HG03045 (cell line): ENCODE measurements around the gene GCSAM.

ENCODE experiments used
- ATAC-seq: cut with Tn5 transposase; IDR thresholded peaks from one replicate; pipeline ENCODE4 v1.9.1; 2021; ENCODE audit warnings: mild to moderate bottlenecking, moderate library complexity; ENCODE audit not compliant: unreplicated experiment

GCSAM gene

GRCh38 chr3:112129925-112130637, 3.0 kb downstream of the GCSAM start:
- no peak for ATAC-seq

- peak; percentile 35 for ATAC-seq
These were observed 4.0 kb downstream of the GCSAM start for GRCh38 chr3:112128843-112129727.

DNA sequence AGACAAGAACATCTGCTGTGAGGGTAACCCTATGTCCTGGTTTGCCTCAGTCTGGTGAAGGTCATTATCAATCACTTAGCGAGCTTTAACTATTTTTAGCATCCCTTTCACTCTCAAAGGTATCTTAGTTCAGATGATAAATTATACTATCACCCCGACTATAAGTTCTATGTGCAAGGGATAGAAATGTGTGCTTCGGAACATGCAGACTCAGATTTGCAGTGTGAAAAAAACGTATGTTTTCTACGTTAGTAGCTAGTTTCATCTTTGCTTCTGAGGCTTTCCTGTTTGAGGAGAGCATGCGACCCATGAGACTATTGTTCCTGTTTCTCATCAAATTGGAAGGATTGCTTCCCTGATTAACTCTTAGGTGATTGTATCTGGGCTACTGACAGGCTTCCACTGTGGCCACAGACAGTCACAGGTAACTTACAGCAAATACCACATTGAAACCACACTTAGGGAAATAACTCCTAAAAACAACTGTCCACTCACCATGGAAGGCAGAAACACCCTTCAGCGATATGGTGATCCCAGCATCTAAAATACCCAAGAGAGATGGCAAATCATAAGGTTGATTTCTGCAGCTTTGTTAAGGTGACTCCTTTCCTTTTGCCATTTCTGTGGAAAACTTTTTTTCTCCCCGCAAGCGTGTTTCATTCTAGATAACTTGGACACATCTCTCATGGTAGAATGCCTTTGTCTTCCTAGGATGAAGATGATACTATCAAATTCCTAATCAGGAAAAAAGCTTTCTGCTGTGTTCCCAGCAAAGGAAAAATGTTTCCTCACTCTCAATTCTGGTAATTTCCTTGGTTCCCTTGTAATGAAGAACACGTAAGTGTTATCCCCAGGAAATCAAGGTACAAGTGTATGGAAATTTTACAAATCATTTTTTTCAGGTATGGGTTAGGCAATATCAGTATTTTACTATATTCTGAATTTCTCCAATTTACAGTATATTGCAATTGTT, 5.2 kb downstream of the GCSAM start:
- no peak for ATAC-seq

GRCh38 chr3:112126511-112126911, 6.5 kb downstream of the GCSAM start:
- ATAC-seq, result no peak

GRCh38 chr3:112124907-112125607, 8.0 kb downstream of the GCSAM start:
- no peak for ATAC-seq

DNA sequence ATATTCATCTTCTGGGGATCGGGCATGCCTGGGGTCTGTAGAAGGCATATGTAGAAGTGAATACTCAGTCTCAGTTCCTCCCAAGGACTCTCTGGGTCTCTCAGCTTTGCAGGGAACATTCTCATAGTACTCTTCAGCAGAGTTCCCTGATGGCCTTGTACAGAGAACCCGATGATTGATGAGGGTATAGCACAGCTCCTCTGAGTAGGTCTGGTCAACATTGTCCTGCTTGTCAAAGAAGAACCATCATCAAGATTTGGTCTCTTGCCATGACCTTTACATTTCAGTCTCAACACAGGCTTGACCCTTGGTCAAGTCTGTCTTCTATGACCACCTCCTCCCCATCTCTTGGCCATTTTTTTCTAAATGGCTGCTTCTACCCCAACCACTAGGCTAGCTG, 9.5 kb downstream of the GCSAM start:
- no peak for ATAC-seq

DNA sequence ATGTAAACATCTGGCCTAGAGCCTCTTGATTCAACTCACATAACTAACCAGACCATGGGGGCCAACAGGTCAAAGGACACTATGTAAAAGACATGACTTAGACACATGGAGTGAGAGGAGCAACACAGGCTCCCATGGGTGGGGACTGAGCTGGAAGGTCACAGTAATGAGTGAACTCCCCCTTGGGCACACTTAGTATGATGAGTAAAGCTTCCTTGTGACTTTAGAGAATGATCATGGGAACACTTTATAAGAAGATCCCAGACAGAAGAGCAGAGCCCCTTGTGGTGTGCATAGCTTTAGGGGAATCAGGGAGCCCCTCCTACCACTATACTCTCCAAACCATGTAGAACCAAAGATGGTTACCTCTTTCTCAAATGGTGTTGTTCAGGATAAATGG, 10.2 kb downstream of the GCSAM start:
- ATAC-seq, result no peak

DNA sequence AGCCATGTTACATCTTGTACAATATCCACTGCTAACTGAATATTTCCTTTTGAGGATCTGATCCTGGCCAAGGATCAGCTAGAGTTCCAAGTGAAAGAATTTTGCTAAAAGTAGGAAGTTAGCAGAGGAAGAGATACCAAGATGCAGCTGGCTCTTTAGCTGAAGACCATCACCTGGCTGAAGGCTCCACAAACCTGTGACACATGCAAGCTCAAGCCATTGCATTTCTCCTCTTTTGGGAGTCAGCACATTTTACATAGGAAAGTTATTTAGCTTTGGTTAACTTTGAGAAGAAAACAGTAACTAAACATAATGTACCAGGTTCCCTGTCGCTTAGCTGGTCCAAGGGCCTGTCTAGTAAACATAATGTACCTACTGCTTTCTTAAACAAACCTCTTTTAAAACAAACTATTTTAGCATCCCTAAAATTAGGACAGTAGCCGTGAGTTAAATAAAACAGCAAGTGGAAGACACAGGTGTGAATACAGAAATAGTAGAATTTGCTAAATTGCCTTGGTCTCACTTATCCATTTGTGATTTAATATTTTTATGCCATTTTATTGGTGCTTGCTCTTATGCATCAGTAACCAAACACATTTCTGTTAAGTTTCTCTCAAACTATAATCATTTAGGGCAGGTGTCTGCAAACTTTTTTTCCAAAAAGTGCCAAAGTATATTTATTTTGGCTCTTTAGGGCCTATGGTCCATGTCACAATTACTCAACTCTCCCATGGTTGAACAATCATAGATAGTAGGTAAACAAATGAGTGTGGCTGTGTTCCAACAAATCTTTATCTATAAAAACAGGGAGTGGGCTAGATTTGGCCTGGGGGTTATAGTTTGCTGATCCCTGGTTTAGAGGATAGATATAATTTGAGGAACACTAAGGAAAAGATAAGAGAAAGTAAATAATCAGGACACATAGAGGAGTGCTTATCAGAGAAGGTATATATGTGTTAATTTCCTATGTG, 11.2 kb downstream of the GCSAM start:
- no peak for ATAC-seq

DNA sequence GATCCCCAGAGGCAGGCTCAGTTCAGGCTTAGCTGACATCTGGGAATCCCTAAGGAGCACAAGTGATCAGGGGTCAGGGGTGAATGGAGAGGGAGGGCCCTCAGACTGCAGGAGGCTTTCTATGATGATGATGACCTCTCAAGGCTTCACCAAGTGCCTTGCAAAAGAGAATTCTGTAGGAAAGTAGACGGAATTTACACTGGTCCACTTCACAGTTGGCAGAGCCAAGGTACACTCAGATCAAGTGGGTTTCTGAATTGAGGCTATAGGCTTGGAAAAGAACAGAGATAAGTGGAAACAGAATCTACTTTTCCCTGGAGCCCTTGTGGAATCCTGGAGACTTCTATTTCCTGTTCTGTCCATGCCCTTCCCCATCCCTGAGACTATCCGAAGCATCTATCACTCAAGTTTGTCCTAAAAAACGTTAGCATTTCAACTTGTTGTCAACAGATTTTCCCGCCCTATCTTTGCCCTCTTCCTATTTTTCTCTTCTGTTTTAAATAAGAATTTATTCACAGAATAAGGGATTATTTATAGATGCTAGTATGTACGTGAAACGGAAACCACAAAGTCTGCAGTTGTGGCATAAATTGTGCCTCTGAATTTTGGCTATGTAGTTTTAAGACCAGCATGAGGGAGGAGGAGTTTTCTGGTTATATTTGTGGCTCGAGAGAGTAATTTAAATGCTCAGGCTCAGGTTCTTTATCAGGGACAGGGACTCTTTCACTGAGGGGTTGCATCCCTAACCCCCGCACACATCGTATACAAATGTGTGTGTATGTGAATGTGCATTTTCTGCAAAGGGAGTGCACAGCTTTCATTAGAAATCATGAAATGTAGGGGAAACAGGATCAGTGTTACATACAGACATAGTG, 12.8 kb downstream of the GCSAM start:
- no peak for ATAC-seq

- ATAC-seq, result peak; percentile 25
These were observed 15.0 kb downstream of the GCSAM start for GRCh38 chr3:112117841-112118571.

GRCh38 chr3:112117415-112117814, 15.6 kb downstream of the GCSAM start:
- ATAC-seq, result no peak

GRCh38 chr3:112116748-112117186, 16.3 kb downstream of the GCSAM start:
- ATAC-seq, result no peak

DNA sequence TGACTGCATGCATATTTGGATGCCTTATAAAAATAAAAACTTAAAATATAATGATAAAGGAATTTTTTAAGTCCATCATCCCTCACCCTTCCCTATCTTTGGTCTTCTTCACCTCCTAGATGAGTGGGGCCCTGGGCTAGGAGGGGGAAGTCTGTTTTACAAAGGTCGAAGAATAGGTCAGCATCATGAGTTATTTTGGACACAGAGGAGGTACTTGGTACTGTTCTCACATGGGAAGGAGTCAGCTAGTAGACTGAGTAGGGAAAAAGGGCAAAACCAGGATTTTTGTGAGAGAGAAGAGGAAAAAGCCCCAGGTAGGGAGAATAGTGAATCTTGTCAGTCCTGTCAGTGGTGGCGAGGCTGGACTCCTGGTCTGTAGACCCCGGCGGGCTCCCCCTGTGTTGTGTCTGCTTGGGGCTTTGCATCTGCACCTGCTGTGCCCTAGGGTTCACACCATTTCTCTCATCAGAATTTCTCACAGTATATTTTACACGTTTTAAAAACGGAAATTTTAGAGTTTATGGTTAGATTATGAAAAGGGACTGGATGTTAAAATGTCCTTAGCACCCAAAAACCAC, 17.2 kb downstream of the GCSAM start:
- ATAC-seq, result no peak

GRCh38 chr3:112115161-112115739, 17.8 kb downstream of the GCSAM start:
- peak; percentile 48 for ATAC-seq

- peak; percentile 26 for ATAC-seq
These were observed 18.4 kb downstream of the GCSAM start for GRCh38 chr3:112114576-112115160.

- peak; percentile 47 for ATAC-seq
These were observed 21.2 kb downstream of the GCSAM start for GRCh38 chr3:112111785-112112402.
